A549 (cell line): ENCODE measurements around the gene TMTC1. TPM values are rescaled to one million over a fixed set of nuclear protein-coding genes. Genes with fewer than 3 reads are reported as not detected.

Experiments
- ATAC-seq, 2 experiments: fragments of 200-7000 bp in 1 of 2; fragments of >200 bp in 1 of 2; cut with Nextera tagmentation in 1 of 2; cut with Tn5 transposase in 1 of 2; 3 replicates each; pipeline versions ENCODE4 v1.8.0 to v1.9.1; 2018 to 2020; ENCODE audit warnings: mild to moderate bottlenecking in 1 of 2, moderate library complexity in 1 of 2
- CTCF ChIA-PET: fragments of 300-600 bp; sonication (Branson Sonifier 250); formaldehyde crosslinking; extraction: SDS; loops from one replicate; lab custom pipeline; 2021; ENCODE audit warnings: antibody characterized with exemption, inconsistent platforms; lab: Yijun Ruan, JAX
- POLR2A ChIA-PET: fragments of 350-600 bp; formaldehyde crosslinking; extraction: SDS; loops from one replicate; lab custom pipeline; 2021; ENCODE audit warnings: antibody characterized with exemption, inconsistent platforms; lab: Yijun Ruan, JAX
- DNase-seq, 2 experiments: peaks; one replicate each; pipeline versions ENCODE4 v3.0.0 to v3.0.0-alpha.2; 2011 to 2016; ENCODE audit warnings: low read depth in 1 of 2, low spot score in 1 of 2
- FAIRE-seq: peaks from 2 replicates; lab custom pipeline; 2011; peaks lifted over from hg19 to GRCh38; lab: Jason Lieb, UNC
- H3K27ac ChIP-seq, 2 experiments: fragments of >200 bp; sonication (Bioruptor Twin); formaldehyde crosslinking; 3 replicates each; pipeline ENCODE4 v1.5.1; 2016 to 2017
- H3K4me1 ChIP-seq: fragments of >200 bp; sonication (Bioruptor Twin); formaldehyde crosslinking; 3 replicates; pipeline ENCODE4 v1.6.1; 2016
- H3K4me2 ChIP-seq: fragments of >200 bp; sonication (Bioruptor Twin); formaldehyde crosslinking; 3 replicates; pipeline ENCODE4 v1.6.1; 2016
- H3K4me3 ChIP-seq: fragments of >200 bp; sonication (Bioruptor Twin); formaldehyde crosslinking; 3 replicates; pipeline ENCODE4 v1.5.1; 2016
- H3K9me3 ChIP-seq: fragments of >200 bp; sonication (Bioruptor Twin); formaldehyde crosslinking; 3 replicates; pipeline ENCODE4 v1.6.1; 2016
- BCL3 ChIP-seq: fragments of >200 bp; sonication (Bioruptor Twin); formaldehyde crosslinking; IDR thresholded peaks from 3 replicates; pipeline ENCODE4 v1.6.1; 2016
- BHLHE40 ChIP-seq: IDR thresholded peaks from 2 replicates; pipeline ENCODE4 v1.6.1; 2012; ENCODE audit warnings: low read depth, low read length, inconsistent platforms
- CHD2 ChIP-seq: fragments of 150-350 bp; IDR thresholded peaks from 2 replicates; pipeline ENCODE4 v1.6.1; 2014; ENCODE audit warnings: low read length; ENCODE audit not compliant: partially characterized antibody
- CTCF ChIP-seq: fragments of >200 bp; sonication (Bioruptor Twin); formaldehyde crosslinking; IDR thresholded peaks from 3 replicates; pipeline ENCODE4 v1.5.1; 2016
- E2F6 ChIP-seq: IDR thresholded peaks from 2 replicates; pipeline ENCODE4 v1.6.1; 2012; ENCODE audit warnings: low read depth, borderline replicate concordance
- EHF ChIP-seq: fragments of 250-450 bp; sonication (Bioruptor Pico); IDR thresholded peaks from 2 replicates; pipeline ENCODE4 v1.5.0; 2020; ENCODE audit warnings: mild to moderate bottlenecking
- EP300 ChIP-seq, 2 experiments: fragments of >200 bp; sonication (Bioruptor Twin); formaldehyde crosslinking; IDR thresholded peaks; 2 replicates in 1 of 2; 3 replicates in 1 of 2; pipeline ENCODE4 v1.6.1; 2016 to 2017
- GATA3 ChIP-seq: IDR thresholded peaks from 2 replicates; pipeline ENCODE4 v1.6.1; 2012; ENCODE audit warnings: borderline replicate concordance
- HMGXB4 ChIP-seq: fragments of 250-450 bp; sonication (Bioruptor Pico); IDR thresholded peaks from 2 replicates; pipeline ENCODE4 v1.5.0; 2021; ENCODE audit warnings: mild to moderate bottlenecking, moderate library complexity, borderline replicate concordance
- HOXB5 ChIP-seq: fragments of 250-450 bp; sonication (Bioruptor Pico); IDR thresholded peaks from 2 replicates; pipeline ENCODE4 v1.5.0; 2020; ENCODE audit warnings: mild to moderate bottlenecking, moderate library complexity
- KDM5A ChIP-seq: fragments of 200-600 bp; sonication (generic); IDR thresholded peaks from 2 replicates; pipeline ENCODE4 v1.6.1; 2016; ENCODE audit warnings: antibody characterized with exemption, mild to moderate bottlenecking
- MYC ChIP-seq: IDR thresholded peaks from 2 replicates; pipeline ENCODE4 v1.6.1; 2012; ENCODE audit warnings: mild to moderate bottlenecking, inconsistent platforms, low read length, improper control_type of control experiment, borderline replicate concordance
- NFE2L2 ChIP-seq: fragments of 150-350 bp; conservative IDR thresholded peaks from 2 replicates; pipeline ENCODE4 v1.6.1; 2014; ENCODE audit warnings: low read length
- NR3C1 ChIP-seq: fragments of >200 bp; sonication (Bioruptor Twin); formaldehyde crosslinking; IDR thresholded peaks from 3 replicates; pipeline ENCODE4 v1.6.1; 2017
- PHF8 ChIP-seq: fragments of 200-600 bp; sonication (generic); IDR thresholded peaks from 2 replicates; pipeline ENCODE4 v1.6.1; 2016; ENCODE audit warnings: low read depth, mild to moderate bottlenecking, antibody characterized with exemption, moderate library complexity, borderline replicate concordance
- RAD21 ChIP-seq, 2 experiments: fragments of >200 bp in 1 of 2; sonication (Bioruptor Twin) in 1 of 2; formaldehyde crosslinking in 1 of 2; IDR thresholded peaks in 1 of 2; conservative IDR thresholded peaks in 1 of 2; 2 replicates in 1 of 2; 3 replicates in 1 of 2; pipeline ENCODE4 v1.6.1; 2012 to 2018; ENCODE audit warnings: inconsistent platforms in 1 of 2
- TP53 ChIP-seq: fragments of 250-450 bp; sonication (Bioruptor Pico); IDR thresholded peaks from 2 replicates; pipeline ENCODE4 v1.5.0; 2021; ENCODE audit warnings: mild to moderate bottlenecking, moderate library complexity
- ZSCAN20 ChIP-seq: fragments of 250-450 bp; sonication (Bioruptor Pico); IDR thresholded peaks from 2 replicates; pipeline ENCODE4 v1.8.0; 2022; ENCODE audit warnings: mild to moderate bottlenecking, moderate library complexity
- WGBS: methylation state at CpG from one replicate; pipeline ENCODE4 v1.1.6; 2017; ENCODE audit errors: missing lambda C conversion rate; 5-methylcytosine and 5-hydroxymethylcytosine counted together
- polyA plus RNA-seq, 4 experiments: library from polyadenylated mRNA; depleted of rRNA in 3 of 4; stranded (reverse); fragments of >200 nt; fragmentation: RNase III in 1 of 4; extraction: RNeasy Plus Mini Kit Qiagen cat#74134 plus additional on column Dnase treatment in 1 of 4; gene quantifications; 2 replicates in 3 of 4; 3 replicates in 1 of 4; pipeline ENCODE4 v1.2.3, GENCODE V29; 2011 to 2017
- TF ChIP-seq, protein P1 (sequence below): fragments of 250-450 bp; sonication (Bioruptor Pico); IDR thresholded peaks from 2 replicates; pipeline ENCODE4 v1.5.0; 2020; ENCODE audit warnings: low read depth, mild to moderate bottlenecking, moderate library complexity

The TMTC1 gene
- polyA plus RNA-seq, 2 of the 4 experiments (the other 2 are of a cell fraction) = 0.28 TPM; not detected in 1

- POLR2A ChIA-PET = no interaction called here
- no peak for FAIRE-seq
Observed at GRCh38 chr12:29702222-29702621, 81.5 kb downstream of the TMTC1 start.

DNA sequence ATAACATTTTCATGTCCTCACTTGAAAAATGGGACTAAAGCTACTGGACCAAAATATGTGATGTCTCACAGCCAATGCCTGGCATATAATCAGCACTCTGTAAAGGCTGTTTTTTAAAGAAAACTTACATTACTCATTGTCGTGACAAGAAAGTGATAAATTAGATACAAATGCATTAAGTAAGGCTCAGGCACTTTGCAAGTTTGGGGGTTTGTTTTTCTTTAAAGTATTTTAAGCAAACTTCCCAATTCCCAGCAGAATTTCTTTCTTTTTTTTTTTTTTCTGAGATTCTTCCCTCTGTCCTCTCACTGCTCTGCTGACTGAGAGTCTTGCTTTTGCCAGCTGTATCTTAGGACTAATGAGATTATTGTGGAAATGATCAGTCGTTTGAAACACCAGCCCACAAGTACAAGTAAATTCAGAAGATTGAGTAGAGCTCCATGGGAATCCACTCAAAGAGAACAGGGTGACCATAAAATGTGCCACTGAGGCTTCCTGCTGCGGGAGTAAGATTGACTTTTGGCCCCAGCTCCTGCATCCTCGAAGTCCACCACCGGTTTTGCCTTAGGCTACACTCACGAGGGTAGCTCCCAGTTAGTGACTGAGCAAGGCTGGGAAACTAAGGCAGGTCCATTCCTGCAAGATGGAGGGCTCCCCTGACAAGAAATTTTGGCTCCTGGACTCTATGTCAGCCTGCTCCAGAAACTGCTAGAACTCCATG is 82.8 kb downstream of the TMTC1 start:
- Histone ChIP-seq H3K4me1 (no peaks in the 10 kb centered on the region), H3K4me3 (no peak overlapping the region), H3K27ac (no peak overlapping the region), H3K4me2 (no peak overlapping the region), H3K9me3 (no peaks in the 10 kb centered on the region)
- no peak for FAIRE-seq
- 0% methylated on average over 6 of the region's 6 CpGs for WGBS
- CTCF ChIA-PET = interaction anchor here (1.1 to 2.3 kb wide), 3 partner anchors 11 to 27 kb away, joined by 3 to 5 read pairs (median 4); no protein-coding TSS in a partner anchor
- no peak for DNase-seq
- ATAC-seq = no peak
- POLR2A ChIA-PET = interaction anchor here (0.6 kb wide), 1 partner anchor 167 kb away, joined by 4 read pairs; no protein-coding TSS in a partner anchor
- TF ChIP-seq HMGXB4 = no peak
- TF ChIP-seq E2F6 = no peak
- no peak for TF ChIP-seq TP53 (CRISPR knock-in tag)
- TF ChIP-seq BHLHE40 = no peak
- TF ChIP-seq CHD2 = no peak
- TF ChIP-seq, protein P1, sequence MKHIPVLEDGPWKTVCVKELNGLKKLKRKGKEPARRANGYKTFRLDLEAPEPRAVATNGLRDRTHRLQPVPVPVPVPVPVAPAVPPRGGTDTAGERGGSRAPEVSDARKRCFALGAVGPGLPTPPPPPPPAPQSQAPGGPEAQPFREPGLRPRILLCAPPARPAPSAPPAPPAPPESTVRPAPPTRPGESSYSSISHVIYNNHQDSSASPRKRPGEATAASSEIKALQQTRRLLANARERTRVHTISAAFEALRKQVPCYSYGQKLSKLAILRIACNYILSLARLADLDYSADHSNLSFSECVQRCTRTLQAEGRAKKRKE (CRISPR knock-in tag) = no peak
- TF ChIP-seq KDM5A = no peak
- no peak for TF ChIP-seq MYC
- TF ChIP-seq CTCF = no peak

More at GRCh38 chr12:29702222-29702621, 81.5 kb downstream of the TMTC1 start:
- H3K4me3 ChIP-seq = no peak overlapping the region
- no peaks in the 10 kb centered on the region for H3K9me3 ChIP-seq
- H3K4me2 ChIP-seq = no peak overlapping the region
- DNase-seq (no peak), ATAC-seq (no peak)
- 9% methylated on average over 5 of the region's 5 CpGs for whole genome bisulfite sequencing
- H3K27ac ChIP-seq = no peak overlapping the region
- CTCF ChIA-PET = no interaction called here
- no peaks in the 10 kb centered on the region for H3K4me1 ChIP-seq
- TF ChIP-seq EP300 (IDR thresholded peaks at IDR 0.05) (no peak), ZSCAN20 (CRISPR knock-in tag) (no peak), RAD21 (conservative IDR thresholded peaks at IDR 0.05 in 1 of 2, IDR thresholded peaks at IDR 0.05 in 1 of 2) (no peak), CHD2 (no peak), PHF8 (no peak), BCL3 (no peak), HOXB5 (CRISPR knock-in tag) (no peak), NFE2L2 (no peak), EHF (CRISPR knock-in tag) (no peak), GATA3 (no peak), NR3C1 (no peak)
